ENCODE results near the gene SLC39A2.

SLC39A2 gene

DNA sequence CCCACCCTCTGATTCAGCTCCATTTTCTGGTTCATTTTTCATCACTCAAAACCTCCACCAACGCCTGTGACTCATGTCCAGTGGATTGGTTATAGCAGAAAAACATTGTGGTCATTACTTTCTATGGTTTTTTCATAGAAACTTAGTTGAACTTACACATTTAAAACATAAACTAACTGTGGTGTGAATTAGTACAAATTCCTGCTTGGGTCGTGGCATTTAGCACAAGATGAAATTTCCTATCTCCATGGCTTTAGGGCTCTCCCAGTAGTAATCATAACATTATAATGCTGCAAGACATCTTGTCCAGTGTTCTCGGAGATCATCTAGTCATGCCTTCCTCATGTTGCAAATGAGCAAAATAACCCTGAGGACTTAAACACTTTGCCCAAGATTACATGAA lies 50.2 kb downstream of the SLC39A2 start:
- DNase-seq, result peak; percentile 56

DNA sequence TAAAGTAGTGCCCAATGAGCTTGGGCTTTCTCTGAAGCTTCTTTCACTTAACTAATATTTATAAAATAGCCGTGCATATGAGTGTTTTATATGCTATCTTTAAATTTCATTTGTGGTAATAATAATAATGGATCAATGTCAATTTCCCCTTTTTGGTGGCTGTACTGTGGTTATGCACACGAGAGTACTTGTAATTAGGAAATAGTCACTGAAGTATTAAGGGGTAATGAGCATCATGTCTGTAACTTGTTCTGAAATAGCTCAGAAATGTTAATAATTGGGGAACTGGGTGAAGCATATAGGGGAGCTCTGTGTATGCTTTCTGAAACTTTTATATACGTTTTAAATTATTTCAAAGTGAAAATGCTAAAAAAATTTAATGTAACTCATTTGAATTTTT lies 51.5 kb downstream of the SLC39A2 start:
- DNase-seq, result no peak

Data from fibroblast of skin of back (primary cell).